Activated naive CD4-positive, alpha-beta T cell treated with anti-CD3 and anti-CD28 coated beads for 36 hours (primary cell): ENCODE data around the gene DAB1. TPM values are rescaled to one million over a fixed set of nuclear protein-coding genes. Genes with fewer than 3 reads are reported as not detected.

ENCODE experiments used
- CTCF ChIA-PET: fragments of 350-600 bp; sonication (Branson Sonifier 250); formaldehyde crosslinking; loops from one replicate; lab custom pipeline; 2021; ENCODE audit warnings: antibody characterized with exemption; lab: Charles Lee
- DNase-seq: peaks from one replicate; pipeline ENCODE4 v3.0.0-alpha.2; 2020
- H3K27ac Mint-ChIP-seq: one replicate; pipeline ENCODE4 v1.8.0; 2021; ENCODE audit warnings: mild to moderate bottlenecking, mixed read lengths
- H3K27me3 Mint-ChIP-seq: one replicate; pipeline ENCODE4 v1.8.0; 2021; ENCODE audit warnings: low read depth, mixed read lengths
- H3K36me3 Mint-ChIP-seq: one replicate; pipeline ENCODE4 v1.8.0; 2021; ENCODE audit warnings: low read depth, mixed read lengths
- H3K4me1 Mint-ChIP-seq: one replicate; pipeline ENCODE4 v1.8.0; 2021; ENCODE audit warnings: low read depth, mixed read lengths
- H3K4me3 Mint-ChIP-seq: one replicate; pipeline ENCODE4 v1.8.0; 2021; ENCODE audit warnings: mild to moderate bottlenecking, moderate library complexity, mixed read lengths
- H3K9me3 Mint-ChIP-seq: one replicate; pipeline ENCODE4 v1.8.0; 2021; ENCODE audit warnings: mixed read lengths
- intact Hi-C: fragments of 100-400 bp; cut with micrococcal nuclease; formaldehyde crosslinking; loops from one replicate; pipeline ENCODE4 v1.15.1; 2023
- total RNA-seq, 2 experiments: library from RNA; stranded (reverse); gene quantifications; one replicate each; pipeline ENCODE4 v1.2.3, GENCODE V29; 2021

Gene DAB1
- total RNA-seq, 2 experiments from 2014 or later = not detected

DNA sequence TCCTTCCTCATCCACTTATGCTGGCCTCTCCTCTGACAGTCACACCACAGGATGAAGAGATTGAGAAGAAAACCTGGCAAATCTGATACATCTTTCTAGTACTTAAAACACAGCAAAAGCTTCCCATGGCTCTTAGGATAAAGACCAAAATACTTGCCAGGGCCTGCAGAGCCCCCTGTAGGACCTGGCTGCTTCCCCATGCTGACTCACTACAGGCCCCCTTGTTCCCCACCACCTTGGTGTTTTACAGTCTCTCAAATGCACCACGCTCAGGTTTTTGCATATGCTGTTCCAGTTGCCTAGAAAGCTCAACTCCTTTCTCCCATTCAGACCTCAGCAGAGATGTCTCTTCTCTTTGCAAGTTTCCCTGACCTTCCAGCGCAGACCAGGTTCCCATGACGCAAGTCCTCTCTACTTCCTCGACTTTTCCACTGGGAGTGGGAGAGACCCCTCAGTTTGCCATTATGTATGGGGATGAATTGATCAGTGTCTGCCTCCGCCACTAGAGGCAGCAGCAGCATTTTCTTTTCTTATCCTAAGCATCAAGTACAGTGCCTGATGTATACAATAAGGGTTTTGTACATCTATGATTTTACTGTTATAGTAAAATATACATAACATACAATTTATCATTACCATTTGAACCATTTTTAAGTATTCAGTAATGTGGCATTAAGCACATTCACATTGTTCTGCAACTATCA lies 344.3 kb downstream of the DAB1 start:
- intact Hi-C loops = no loop called here
- no peak for DNase-seq
- Mint-ChIP-seq H3K36me3 (no peaks in the 10 kb centered on the region), H3K27ac (no peak overlapping the region), H3K27me3 (peaks cover 9% of the 10 kb centered on the region), H3K4me1 (no peaks in the 10 kb centered on the region), H3K9me3 (no peaks in the 10 kb centered on the region), H3K4me3 (no peak overlapping the region)
- CTCF ChIA-PET = interaction anchor here (0.5 kb wide), 1 partner anchor 820 kb away, joined by 3 read pairs; no protein-coding TSS in a partner anchor

DNA sequence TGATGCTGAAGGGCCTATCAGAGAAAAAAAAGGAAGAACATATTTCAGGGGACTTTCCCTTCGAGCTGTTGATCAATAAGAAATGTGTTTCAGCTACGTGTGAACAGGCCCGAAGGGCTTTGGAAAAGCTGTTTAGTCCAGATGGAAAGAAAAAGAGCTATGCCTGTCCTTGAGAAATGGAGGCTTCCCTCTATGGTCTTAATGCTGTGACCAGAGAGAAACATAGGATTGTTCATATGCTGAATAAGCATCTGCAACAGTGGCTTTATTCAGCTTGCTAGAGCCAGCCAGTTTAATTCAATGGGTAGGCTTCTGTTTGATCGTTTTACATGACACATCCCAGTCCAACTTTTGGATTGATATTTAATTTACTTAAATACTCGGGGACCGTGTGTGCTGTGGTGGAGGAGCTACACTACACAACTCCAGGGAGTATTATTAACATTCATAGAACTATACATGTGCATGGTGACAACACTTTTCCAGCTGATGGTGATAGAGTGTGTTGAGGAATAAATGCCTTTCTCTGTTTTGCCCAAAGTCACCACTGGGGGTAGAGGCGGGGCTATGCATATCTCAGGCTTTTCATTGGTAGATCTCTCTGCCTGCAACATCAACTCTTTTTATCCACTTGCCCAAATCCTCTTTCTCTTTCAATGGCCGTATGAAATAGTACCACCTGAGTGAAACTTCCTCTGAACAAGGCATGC lies 351.3 kb downstream of the DAB1 start:
- DNase-seq = no peak
- H3K4me1 Mint-ChIP-seq = no peaks in the 10 kb centered on the region
- CTCF ChIA-PET = no interaction called here
- peaks cover 2% of the 10 kb centered on the region for H3K27me3 Mint-ChIP-seq
- intact Hi-C loops = no loop called here
- H3K4me3 Mint-ChIP-seq = no peak overlapping the region
- no peak overlapping the region for H3K27ac Mint-ChIP-seq
- no peaks in the 10 kb centered on the region for H3K36me3 Mint-ChIP-seq
- H3K9me3 Mint-ChIP-seq = no peaks in the 10 kb centered on the region

DNA sequence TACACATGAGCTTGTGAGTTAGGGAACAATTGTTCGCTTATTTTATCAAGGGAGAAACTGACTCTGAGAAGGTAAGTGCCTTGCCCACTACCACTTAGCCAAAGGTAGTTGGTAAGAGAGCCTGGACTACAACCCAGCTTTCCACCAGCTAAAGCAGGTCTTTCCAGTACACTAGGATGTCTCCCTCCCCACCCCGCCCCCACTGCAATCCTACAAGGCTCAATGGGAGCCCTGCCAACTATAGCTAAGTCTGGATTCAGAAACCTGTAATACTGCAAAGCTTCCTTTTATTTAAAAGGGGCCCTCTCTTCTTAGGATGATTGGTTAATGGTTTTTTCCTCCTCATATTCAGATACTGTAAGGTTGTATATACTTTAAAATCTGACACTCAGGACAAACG lies 356.0 kb downstream of the DAB1 start:
- Mint-ChIP-seq H3K4me1 (no peaks in the 10 kb centered on the region), H3K27ac (no peak overlapping the region), H3K9me3 (no peaks in the 10 kb centered on the region), H3K36me3 (no peaks in the 10 kb centered on the region), H3K27me3 (no peaks in the 10 kb centered on the region), H3K4me3 (no peak overlapping the region)
- intact Hi-C loops = loop anchor here (10.0 kb wide), 1 partner anchor 233 kb away; no protein-coding TSS in a partner anchor
- DNase-seq = no peak
- CTCF ChIA-PET = no interaction called here

DNA sequence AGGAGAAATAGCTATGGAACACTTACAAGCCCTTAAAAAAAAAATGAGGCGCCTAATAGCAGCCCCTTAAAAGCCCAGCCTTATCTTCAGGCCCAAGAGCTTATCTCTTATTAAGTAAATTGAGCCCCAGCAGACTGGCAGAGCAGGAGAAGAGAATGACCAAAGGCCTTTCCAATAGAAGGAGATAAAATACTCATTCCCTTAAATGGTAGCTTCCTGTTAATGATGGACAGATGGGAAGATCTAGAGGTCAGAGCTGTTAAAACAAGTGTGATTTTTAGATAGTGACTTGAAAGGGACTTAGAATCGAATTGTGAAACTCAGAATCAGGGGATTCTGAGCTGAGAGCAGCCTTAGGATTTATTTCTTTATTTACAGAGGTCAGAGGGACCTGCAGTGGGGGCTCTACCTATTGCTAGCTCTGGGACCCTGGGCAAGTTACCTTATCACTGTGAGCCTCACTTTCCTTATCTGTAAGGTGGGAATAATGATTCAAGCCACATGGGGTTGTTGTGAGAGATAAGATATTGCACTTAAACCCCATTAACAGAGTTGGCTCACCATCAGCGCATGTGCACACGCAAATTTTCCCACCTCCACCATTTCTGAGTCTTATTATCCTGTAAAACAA lies 356.8 kb downstream of the DAB1 start:
- Mint-ChIP-seq H3K27ac (no peak overlapping the region), H3K4me3 (no peak overlapping the region), H3K36me3 (no peaks in the 10 kb centered on the region), H3K27me3 (no peaks in the 10 kb centered on the region), H3K9me3 (no peaks in the 10 kb centered on the region), H3K4me1 (no peaks in the 10 kb centered on the region)
- DNase-seq = no peak
- CTCF ChIA-PET = no interaction called here
- intact Hi-C loops = loop anchor here (10.0 kb wide), 1 partner anchor 232 kb away; no protein-coding TSS in a partner anchor

DNA sequence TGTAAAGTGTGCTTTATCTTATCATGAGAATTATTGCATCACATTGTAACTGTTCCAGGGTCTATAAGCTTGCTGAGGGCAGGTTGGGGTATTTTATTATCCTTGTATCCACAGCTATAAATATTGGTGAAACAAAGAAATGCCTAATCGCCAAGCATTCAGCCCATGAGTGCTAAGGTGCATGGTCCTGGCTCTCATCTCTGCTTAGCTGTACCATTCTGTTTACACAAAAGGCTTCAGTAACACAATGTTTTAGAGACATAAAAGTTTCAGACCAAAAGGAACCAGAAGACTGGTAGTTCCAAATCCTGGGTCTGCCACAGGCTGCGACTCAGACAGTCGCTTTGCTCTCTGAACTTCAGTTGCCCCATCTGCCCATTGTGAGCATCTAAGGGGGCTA lies 358.4 kb downstream of the DAB1 start:
- CTCF ChIA-PET = no interaction called here
- no peaks in the 10 kb centered on the region for H3K9me3 Mint-ChIP-seq
- intact Hi-C loops = loop anchor here (10.0 kb wide), 1 partner anchor 231 kb away; no protein-coding TSS in a partner anchor
- no peaks in the 10 kb centered on the region for H3K36me3 Mint-ChIP-seq
- no peak for DNase-seq
- no peak overlapping the region for H3K4me3 Mint-ChIP-seq
- H3K4me1 Mint-ChIP-seq = no peaks in the 10 kb centered on the region
- H3K27me3 Mint-ChIP-seq = peaks cover 3% of the 10 kb centered on the region
- no peak overlapping the region for H3K27ac Mint-ChIP-seq

DNA sequence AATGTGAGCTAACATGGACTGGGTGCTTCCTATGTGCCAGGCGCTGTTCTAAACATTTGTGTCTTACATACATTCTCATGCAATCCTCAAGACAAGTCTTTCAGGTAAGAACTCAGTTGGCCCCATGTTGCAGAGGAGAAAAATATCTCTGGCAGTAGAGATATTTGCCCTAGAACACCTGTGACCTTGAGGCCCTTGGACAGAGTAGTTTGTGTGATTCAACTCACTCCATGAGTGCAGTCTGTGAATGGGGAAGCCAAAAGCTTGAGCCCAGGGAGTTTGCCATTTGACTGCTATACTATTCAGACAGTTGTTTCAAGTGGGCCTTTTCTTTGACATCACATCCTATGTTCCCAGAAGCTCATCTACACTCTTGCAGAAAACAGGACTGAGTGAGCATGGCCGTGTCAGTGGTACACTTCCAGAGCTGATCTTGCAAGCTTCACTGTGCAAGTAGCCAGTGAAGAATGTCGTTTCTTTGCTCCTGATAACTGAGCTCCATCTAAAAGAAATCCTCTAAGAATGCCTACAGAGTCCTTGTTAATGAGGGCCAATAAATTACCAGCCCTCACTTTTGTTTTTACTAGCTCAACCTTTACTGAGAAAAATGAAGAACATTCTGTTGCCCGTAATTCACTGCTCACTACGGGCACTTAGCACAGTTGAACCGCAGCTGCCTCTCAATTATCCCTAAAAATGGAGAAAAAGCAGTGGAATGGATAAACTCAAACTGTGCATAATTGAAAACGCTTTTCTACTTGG lies 359.3 kb downstream of the DAB1 start:
- Mint-ChIP-seq H3K36me3 (no peaks in the 10 kb centered on the region), H3K27ac (no peak overlapping the region), H3K27me3 (peaks cover 3% of the 10 kb centered on the region), H3K9me3 (no peaks in the 10 kb centered on the region), H3K4me1 (no peaks in the 10 kb centered on the region), H3K4me3 (no peak overlapping the region)
- intact Hi-C loops = loop anchor here (10.0 kb wide), 1 partner anchor 230 kb away; no protein-coding TSS in a partner anchor
- DNase-seq = no peak
- CTCF ChIA-PET = no interaction called here

DNA sequence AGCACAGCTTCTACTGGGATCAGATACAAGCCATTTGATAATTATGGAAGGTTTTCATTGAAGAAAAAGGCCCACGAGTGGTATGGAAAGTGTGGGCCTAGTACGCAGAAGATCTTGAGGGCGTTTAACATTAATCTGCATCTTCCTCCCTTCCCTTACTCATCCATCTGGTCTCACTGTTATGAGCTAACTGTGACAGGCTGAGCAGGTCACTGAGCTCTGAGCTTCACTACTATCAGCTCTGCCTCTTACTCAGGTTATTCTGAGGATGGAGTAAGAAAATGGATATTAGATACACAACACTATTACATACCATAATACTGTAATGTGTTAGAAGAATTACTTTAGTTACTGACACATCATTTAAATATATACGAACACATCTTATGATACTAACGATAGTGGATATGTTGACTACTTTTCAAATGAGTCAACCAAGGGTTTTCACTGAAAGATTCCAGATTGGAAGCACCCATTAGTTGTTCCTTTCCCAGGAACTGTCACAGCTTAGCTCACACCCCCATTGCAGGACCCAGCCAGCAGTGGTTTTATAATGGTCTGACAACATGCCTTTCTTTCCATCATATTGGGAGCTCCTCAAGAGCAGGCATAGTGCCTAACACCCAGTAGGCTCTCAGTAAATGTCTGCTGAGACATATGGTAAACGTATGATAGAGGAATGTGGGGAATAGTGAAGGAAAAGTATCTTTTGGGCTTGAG lies 360.3 kb downstream of the DAB1 start:
- Mint-ChIP-seq H3K27ac (no peak overlapping the region), H3K9me3 (no peaks in the 10 kb centered on the region), H3K36me3 (no peaks in the 10 kb centered on the region), H3K4me3 (no peak overlapping the region), H3K4me1 (no peaks in the 10 kb centered on the region), H3K27me3 (peaks cover 3% of the 10 kb centered on the region)
- CTCF ChIA-PET = no interaction called here
- no peak for DNase-seq
- intact Hi-C loops = loop anchor here (10.0 kb wide), 1 partner anchor 229 kb away; no protein-coding TSS in a partner anchor

DNA sequence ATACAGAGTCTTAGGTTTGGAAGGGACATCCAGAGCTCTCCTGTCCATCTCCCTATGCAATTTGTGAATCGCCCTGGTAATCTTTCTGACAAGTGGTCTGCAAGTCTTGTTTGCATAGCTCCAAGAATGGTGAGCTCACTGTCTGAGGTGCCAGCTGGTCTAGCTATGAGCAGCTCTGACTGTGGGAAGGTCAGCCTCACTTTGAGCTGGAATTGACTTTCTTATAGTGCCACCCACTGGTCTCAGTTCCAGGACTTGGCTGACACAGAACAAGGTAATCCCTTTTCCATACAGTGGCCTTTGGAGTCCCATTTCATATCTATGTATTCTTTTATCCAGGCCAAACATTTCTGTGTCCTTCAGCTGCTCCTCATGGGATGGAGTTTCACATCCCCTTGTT lies 362.5 kb downstream of the DAB1 start:
- no peak overlapping the region for H3K4me3 Mint-ChIP-seq
- CTCF ChIA-PET = no interaction called here
- no peaks in the 10 kb centered on the region for H3K9me3 Mint-ChIP-seq
- peaks cover 3% of the 10 kb centered on the region for H3K27me3 Mint-ChIP-seq
- no peak for DNase-seq
- H3K36me3 Mint-ChIP-seq = no peaks in the 10 kb centered on the region
- intact Hi-C loops = loop anchor here (10.0 kb wide), 1 partner anchor 227 kb away; no protein-coding TSS in a partner anchor
- H3K27ac Mint-ChIP-seq = no peak overlapping the region
- H3K4me1 Mint-ChIP-seq = no peaks in the 10 kb centered on the region

DNA sequence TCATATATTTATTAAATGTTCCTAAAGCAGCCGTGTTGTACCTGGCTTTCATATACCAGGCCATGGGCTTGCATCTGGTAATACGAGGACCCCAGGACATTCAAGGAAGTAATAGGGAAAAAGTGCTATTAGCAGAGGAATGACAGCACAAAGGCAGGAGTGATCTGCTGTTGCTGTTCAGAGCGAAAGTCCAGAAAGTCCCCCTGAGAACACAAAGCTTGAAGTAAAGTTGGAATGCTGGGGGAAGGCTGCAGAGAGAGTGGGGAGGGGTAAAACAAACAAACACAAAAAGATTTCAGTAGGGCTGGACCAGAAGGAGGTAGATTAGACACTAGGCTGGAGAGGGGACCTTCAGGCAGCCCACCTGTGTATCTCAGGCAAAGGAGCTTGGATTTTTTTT lies 363.4 kb downstream of the DAB1 start:
- CTCF ChIA-PET = no interaction called here
- intact Hi-C loops = loop anchor here (10.0 kb wide), 1 partner anchor 226 kb away; no protein-coding TSS in a partner anchor
- H3K27me3 Mint-ChIP-seq = peaks cover 3% of the 10 kb centered on the region
- no peaks in the 10 kb centered on the region for H3K4me1 Mint-ChIP-seq
- no peak for DNase-seq
- H3K36me3 Mint-ChIP-seq = no peaks in the 10 kb centered on the region
- H3K27ac Mint-ChIP-seq = no peak overlapping the region
- H3K4me3 Mint-ChIP-seq = no peak overlapping the region
- no peaks in the 10 kb centered on the region for H3K9me3 Mint-ChIP-seq

DNA sequence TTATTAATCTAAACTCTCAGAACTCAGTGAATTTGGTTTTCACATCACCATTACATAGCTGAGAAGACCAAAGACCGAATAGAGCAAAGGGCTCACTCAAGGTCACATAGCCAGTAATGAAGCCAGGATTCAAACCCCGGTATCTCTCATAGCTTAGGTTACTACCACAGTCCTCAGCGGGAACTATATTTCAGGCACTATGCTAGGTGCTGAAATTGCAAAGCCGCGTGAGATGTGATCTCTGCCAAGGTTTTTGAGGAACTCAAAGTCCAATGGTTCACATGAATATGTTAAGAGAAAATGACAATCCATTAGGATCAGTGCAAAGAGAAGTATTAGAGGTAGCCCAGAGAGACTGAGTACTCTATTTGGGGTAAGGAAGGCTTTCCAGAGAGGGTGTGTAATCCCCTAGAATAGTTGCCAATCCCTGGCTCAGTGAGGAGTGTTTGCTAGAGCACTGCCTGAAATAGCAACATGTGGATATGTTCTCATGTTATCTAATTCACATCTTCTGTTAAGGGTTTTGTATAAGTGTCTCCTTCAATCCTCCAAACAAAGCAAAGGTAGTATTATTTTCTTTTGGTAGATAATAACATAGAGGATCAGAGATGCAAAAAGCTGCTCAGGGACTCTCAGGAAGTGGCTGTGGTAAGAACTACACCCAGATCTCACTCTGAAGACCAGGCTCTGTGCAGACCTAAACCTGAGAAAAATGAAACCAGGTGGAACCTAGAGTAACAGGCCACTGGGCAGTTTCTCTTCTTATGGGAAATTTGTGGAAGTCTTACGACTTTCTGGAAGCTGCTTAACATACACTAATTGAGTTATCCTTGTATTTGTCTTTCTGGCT lies 365.0 kb downstream of the DAB1 start:
- H3K4me3 Mint-ChIP-seq = no peak overlapping the region
- intact Hi-C loops = no loop called here
- H3K27ac Mint-ChIP-seq = no peak overlapping the region
- no peaks in the 10 kb centered on the region for H3K36me3 Mint-ChIP-seq
- H3K27me3 Mint-ChIP-seq = peaks cover 5% of the 10 kb centered on the region
- H3K9me3 Mint-ChIP-seq = no peaks in the 10 kb centered on the region
- DNase-seq = no peak
- CTCF ChIA-PET = no interaction called here
- H3K4me1 Mint-ChIP-seq = no peaks in the 10 kb centered on the region

DNA sequence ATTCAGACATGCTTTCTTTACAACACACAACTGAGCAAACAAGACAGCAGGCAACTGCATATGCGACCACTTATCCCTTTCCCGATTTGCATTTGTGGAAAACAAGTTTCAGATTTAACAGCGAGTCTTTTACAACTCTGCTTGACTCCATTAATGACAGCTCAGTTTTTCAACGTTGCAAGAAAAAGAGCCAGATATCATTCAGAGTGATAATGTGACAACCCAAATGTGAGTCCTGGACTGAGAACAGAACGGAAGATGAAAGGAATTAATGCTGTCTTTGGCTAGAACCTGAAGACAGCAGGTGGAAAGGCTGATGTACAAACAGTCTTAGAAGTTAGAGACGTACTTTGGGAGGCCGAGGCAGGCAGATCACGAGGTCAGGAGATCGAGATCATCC lies 375.0 kb downstream of the DAB1 start:
- Mint-ChIP-seq H3K4me3 (no peak overlapping the region), H3K4me1 (no peaks in the 10 kb centered on the region), H3K36me3 (no peaks in the 10 kb centered on the region), H3K27ac (no peak overlapping the region), H3K27me3 (peaks cover 27% of the 10 kb centered on the region), H3K9me3 (no peaks in the 10 kb centered on the region)
- DNase-seq = no peak
- CTCF ChIA-PET = no interaction called here
- intact Hi-C loops = no loop called here
